ENCODE measurements around the gene SAXO1.
"Not testable (repeated sequence)": the region's sequence is repeated elsewhere in the genome, so short reads cannot be mapped to it uniquely, and the experiment has no call there.

Gene SAXO1

GRCh38 chr9:18970393-18970792, 62.6 kb downstream of the SAXO1 start:
- FAIRE-seq (no peak), DNase-seq (ENCODE audit: insufficient read length, low spot score) (no peak)
- TF ChIP-seq POLR2A (IDR thresholded peaks at IDR 0.05; ENCODE audit: low read depth, low read length), result no peak

- FAIRE-seq, result no peak
- DNase-seq (ENCODE audit: insufficient read length, low spot score), result no peak
- no peak for TF ChIP-seq POLR2A (IDR thresholded peaks at IDR 0.05; ENCODE audit: low read depth, low read length)
These were observed 63.9 kb downstream of the SAXO1 start for GRCh38 chr9:18969128-18969527.

- DNase-seq (ENCODE audit: insufficient read length, low spot score) (no peak), FAIRE-seq (no peak)
- no peak for TF ChIP-seq POLR2A (IDR thresholded peaks at IDR 0.05; ENCODE audit: low read depth, low read length)
These were observed 77.4 kb downstream of the SAXO1 start for GRCh38 chr9:18955626-18956025.

GRCh38 chr9:18951936-18952335, 81.1 kb downstream of the SAXO1 start:
- no peak for DNase-seq (ENCODE audit: insufficient read length, low spot score)
- no peak for TF ChIP-seq POLR2A (IDR thresholded peaks at IDR 0.05; ENCODE audit: low read depth, low read length)
- no peak for FAIRE-seq

- no peak for TF ChIP-seq POLR2A (IDR thresholded peaks at IDR 0.05; ENCODE audit: low read depth, low read length)
These were observed 85.1 kb downstream of the SAXO1 start for GRCh38 chr9:18947892-18948339.

GRCh38 chr9:18942801-18943200, 90.2 kb downstream of the SAXO1 start:
- DNase-seq (ENCODE audit: insufficient read length, low spot score) (no peak), FAIRE-seq (no peak)
- no peak for TF ChIP-seq POLR2A (IDR thresholded peaks at IDR 0.05; ENCODE audit: low read depth, low read length)

More at GRCh38 chr9:18947892-18948339, 85.1 kb downstream of the SAXO1 start:
- DNase-seq (ENCODE audit: insufficient read length, low spot score), result no peak
- FAIRE-seq, result no peak

- no peak for FAIRE-seq
- no peak for TF ChIP-seq POLR2A (IDR thresholded peaks at IDR 0.05; ENCODE audit: low read depth, low read length)
- DNase-seq (ENCODE audit: insufficient read length, low spot score), result no peak
These were observed 91.8 kb downstream of the SAXO1 start for GRCh38 chr9:18941060-18941740.

GRCh38 chr9:18939943-18940342, 93.1 kb downstream of the SAXO1 start:
- FAIRE-seq (no peak), DNase-seq (ENCODE audit: insufficient read length, low spot score) (no peak)

GRCh38 chr9:18936094-18936871, 96.7 kb downstream of the SAXO1 start:
- TF ChIP-seq POLR2A (IDR thresholded peaks at IDR 0.05; ENCODE audit: low read depth, low read length), result no peak
- no peak for FAIRE-seq
- no peak for DNase-seq (ENCODE audit: insufficient read length, low spot score)

More at GRCh38 chr9:18939943-18940342, 93.1 kb downstream of the SAXO1 start:
- TF ChIP-seq POLR2A (IDR thresholded peaks at IDR 0.05; ENCODE audit: low read depth, low read length), result no peak

- FAIRE-seq, result no peak
These were observed 97.5 kb downstream of the SAXO1 start for GRCh38 chr9:18935541-18935940.

GRCh38 chr9:18930611-18931010, 102.4 kb downstream of the SAXO1 start:
- DNase-seq (ENCODE audit: insufficient read length, low spot score); FAIRE-seq: not testable (repeated sequence)

More at GRCh38 chr9:18935541-18935940, 97.5 kb downstream of the SAXO1 start:
- no peak for DNase-seq (ENCODE audit: insufficient read length, low spot score)
- no peak for TF ChIP-seq POLR2A (IDR thresholded peaks at IDR 0.05; ENCODE audit: low read depth, low read length)

GRCh38 chr9:18928711-18929110, 104.3 kb downstream of the SAXO1 start:
- FAIRE-seq (no peak), DNase-seq (ENCODE audit: insufficient read length, low spot score) (no peak)
- no peak for TF ChIP-seq POLR2A (IDR thresholded peaks at IDR 0.05; ENCODE audit: low read depth, low read length)

- no peak for FAIRE-seq
- no peak for DNase-seq (ENCODE audit: insufficient read length, low spot score)
- TF ChIP-seq POLR2A (IDR thresholded peaks at IDR 0.05; ENCODE audit: low read depth, low read length), result no peak
These were observed 106.5 kb downstream of the SAXO1 start for GRCh38 chr9:18926513-18926912.

- TF ChIP-seq POLR2A (IDR thresholded peaks at IDR 0.05; ENCODE audit: low read depth, low read length), result no peak
- no peak for FAIRE-seq
- DNase-seq (ENCODE audit: insufficient read length, low spot score), result no peak
These were observed 107.1 kb downstream of the SAXO1 start for GRCh38 chr9:18925880-18926279.

Measured in H54 (cell line).